Uterus (tissue), 4 donors: ENCODE results near the gene MAN1B1. TPM values are rescaled to one million over a fixed set of nuclear protein-coding genes. Genes with fewer than 3 reads are reported as not detected.

Source experiments
- DNase-seq, 2 donors: peaks; one replicate each; pipeline ENCODE4 v3.0.0-alpha.2; 2019 to 2020
- H3K27ac ChIP-seq, 2 donors: fragments of 200-600 bp; sonication (generic); 1 replicate in 1 of 2; 2 replicates in 1 of 2; pipeline ENCODE4 v1.5.1; 2016 to 2018
- H3K27me3 ChIP-seq, 2 donors: fragments of 200-600 bp; sonication (generic); one replicate each; pipeline ENCODE4 v1.5.1; 2018 to 2019; ENCODE audit warnings: control low read depth in 1 of 2
- H3K36me3 ChIP-seq, 2 donors: fragments of 200-600 bp; sonication (generic); one replicate each; pipeline ENCODE4 v1.5.1; 2019; ENCODE audit warnings: control low read depth in 1 of 2
- H3K4me1 ChIP-seq, 2 donors: fragments of 200-600 bp; sonication (generic); one replicate each; pipeline ENCODE4 v1.5.1; 2018 to 2019; ENCODE audit warnings: control low read depth in 1 of 2
- H3K4me3 ChIP-seq, 2 donors: fragments of 200-600 bp; sonication (generic); 1 replicate in 1 of 2; 2 replicates in 1 of 2; pipeline ENCODE4 v1.5.1; 2018 to 2019; ENCODE audit warnings: mild to moderate bottlenecking in 1 of 2
- H3K9me3 ChIP-seq, 2 donors: fragments of 200-600 bp; sonication (generic); one replicate each; pipeline ENCODE4 v1.5.1; 2019; ENCODE audit warnings: control low read depth in 1 of 2
- POLR2A ChIP-seq, 2 donors: fragments of 450-650 bp; IDR thresholded peaks; one replicate each; pipeline ENCODE4 v1.6.1; 2016; ENCODE audit warnings: antibody characterized with exemption in 2 of 2, mild to moderate bottlenecking in 1 of 2, moderate library complexity in 1 of 2
- intact Hi-C: fragments of 100-400 bp; cut with DNase I; formaldehyde crosslinking; loops from one replicate; pipeline ENCODE4 v1.15.1; 2023; ENCODE audit warnings: low total_unique reads
- small RNA-seq: library from RNA; depleted of rRNA; stranded (forward); fragments of <200 nt; gene quantifications from one replicate; pipeline ENCODE3, GENCODE V24; 2016
- total RNA-seq, 4 donors: library from RNA; depleted of rRNA in 3 of 4; stranded (reverse); fragments of >200 nt in 3 of 4; gene quantifications; one replicate each; pipeline versions ENCODE4 v1.1.0 to v1.2.4, GENCODE V29; 2014 to 2023
- TF ChIP-seq, protein P1 (sequence below), 4 experiments: fragments of 200-600 bp in 2 of 4; fragments of 450-650 bp in 2 of 4; sonication (generic) in 2 of 4; IDR thresholded peaks; one replicate each; pipeline ENCODE4 v1.5.1; 2016 to 2019; ENCODE audit warnings: antibody characterized with exemption in 4 of 4, mild to moderate bottlenecking in 2 of 4, moderate library complexity in 1 of 4
- donor health status: DM: yes; HTN: yes; CAD: no.

Gene MAN1B1
- total RNA-seq, 4 donors from 2014 or later: 32.9 to 65.0 (median 47.5) TPM

DNA sequence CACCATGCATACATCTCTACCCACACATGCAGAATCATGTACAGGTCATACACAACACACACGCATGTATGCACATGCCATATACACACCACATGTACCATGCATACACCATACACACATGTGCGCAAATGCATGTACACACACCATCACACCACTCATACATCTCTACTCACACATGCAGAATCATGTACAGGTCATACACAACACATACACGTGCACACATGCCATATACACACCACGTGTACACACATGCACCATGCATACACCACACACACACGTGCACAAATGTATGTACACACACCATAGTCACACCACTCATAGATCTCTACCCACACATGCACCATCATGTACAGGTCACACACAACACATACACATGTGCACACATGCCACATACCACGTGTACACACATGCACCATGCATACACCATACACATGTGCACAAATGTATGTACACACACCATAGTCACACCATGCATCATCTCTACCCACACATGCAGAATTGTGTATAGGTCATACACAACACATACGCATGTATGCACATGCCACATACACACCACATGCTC is 66.1 kb downstream of the MAN1B1 start:
- Histone ChIP-seq H3K4me1 (no peaks in the 10 kb centered on the region), H3K27ac (no peak overlapping the region), H3K27me3 (peaks cover 4 to 17% of the 10 kb centered on the region in 2 donors), H3K9me3 (no peaks in the 10 kb centered on the region), H3K36me3 (no peaks in the 10 kb centered on the region), H3K4me3 (no peak overlapping the region)
- intact Hi-C loops: no loop called here
- TF ChIP-seq, protein P1, sequence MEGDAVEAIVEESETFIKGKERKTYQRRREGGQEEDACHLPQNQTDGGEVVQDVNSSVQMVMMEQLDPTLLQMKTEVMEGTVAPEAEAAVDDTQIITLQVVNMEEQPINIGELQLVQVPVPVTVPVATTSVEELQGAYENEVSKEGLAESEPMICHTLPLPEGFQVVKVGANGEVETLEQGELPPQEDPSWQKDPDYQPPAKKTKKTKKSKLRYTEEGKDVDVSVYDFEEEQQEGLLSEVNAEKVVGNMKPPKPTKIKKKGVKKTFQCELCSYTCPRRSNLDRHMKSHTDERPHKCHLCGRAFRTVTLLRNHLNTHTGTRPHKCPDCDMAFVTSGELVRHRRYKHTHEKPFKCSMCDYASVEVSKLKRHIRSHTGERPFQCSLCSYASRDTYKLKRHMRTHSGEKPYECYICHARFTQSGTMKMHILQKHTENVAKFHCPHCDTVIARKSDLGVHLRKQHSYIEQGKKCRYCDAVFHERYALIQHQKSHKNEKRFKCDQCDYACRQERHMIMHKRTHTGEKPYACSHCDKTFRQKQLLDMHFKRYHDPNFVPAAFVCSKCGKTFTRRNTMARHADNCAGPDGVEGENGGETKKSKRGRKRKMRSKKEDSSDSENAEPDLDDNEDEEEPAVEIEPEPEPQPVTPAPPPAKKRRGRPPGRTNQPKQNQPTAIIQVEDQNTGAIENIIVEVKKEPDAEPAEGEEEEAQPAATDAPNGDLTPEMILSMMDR (IDR thresholded peaks at IDR 0.05): no peak
- no peak for DNase-seq

DNA sequence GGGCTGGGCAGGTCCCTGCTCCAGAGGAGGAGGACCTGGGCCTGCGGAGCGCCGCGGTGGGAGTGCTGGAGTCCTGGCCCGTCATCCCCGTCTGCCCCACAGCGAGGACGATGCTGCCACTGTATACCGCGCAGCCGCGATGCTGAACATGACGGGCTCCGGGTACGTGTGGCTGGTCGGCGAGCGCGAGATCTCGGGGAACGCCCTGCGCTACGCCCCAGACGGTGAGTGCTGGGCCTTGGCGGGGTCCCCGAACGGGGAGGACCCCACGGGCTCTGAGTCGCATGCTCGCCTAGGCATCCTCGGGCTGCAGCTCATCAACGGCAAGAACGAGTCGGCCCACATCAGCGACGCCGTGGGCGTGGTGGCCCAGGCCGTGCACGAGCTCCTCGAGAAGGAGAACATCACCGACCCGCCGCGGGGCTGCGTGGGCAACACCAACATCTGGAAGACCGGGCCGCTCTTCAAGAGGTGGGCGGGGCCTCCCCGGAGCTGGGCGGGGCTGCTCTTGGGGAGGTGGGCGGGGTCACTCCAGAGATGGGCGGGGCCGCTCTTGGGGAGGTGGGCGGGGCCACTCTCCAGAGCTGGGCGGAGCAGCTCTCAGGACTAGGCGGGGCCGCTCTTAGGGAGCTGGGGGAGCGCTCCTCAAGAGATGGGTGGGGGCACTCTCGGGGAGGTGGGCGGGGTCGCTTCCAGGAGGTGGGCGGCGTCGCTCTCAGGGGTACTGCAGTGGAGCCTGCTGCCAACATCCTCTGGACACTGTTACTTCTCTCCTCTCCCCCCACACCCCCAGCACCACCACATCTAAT is 70.0 kb downstream of the MAN1B1 start:
- H3K9me3 ChIP-seq: no peaks in the 10 kb centered on the region
- DNase-seq: no peak
- H3K36me3 ChIP-seq: no peaks in the 10 kb centered on the region
- TF ChIP-seq, protein P1 (IDR thresholded peaks at IDR 0.05): no peak
- no peak for TF ChIP-seq POLR2A (IDR thresholded peaks at IDR 0.05)
- peaks cover 0 to 4% of the 10 kb centered on the region in 2 donors for H3K4me1 ChIP-seq
- no peak overlapping the region for H3K4me3 ChIP-seq
- H3K27me3 ChIP-seq: peaks cover 16 to 44% of the 10 kb centered on the region in 2 donors
- no peak overlapping the region for H3K27ac ChIP-seq
- intact Hi-C loops: no loop called here

DNA sequence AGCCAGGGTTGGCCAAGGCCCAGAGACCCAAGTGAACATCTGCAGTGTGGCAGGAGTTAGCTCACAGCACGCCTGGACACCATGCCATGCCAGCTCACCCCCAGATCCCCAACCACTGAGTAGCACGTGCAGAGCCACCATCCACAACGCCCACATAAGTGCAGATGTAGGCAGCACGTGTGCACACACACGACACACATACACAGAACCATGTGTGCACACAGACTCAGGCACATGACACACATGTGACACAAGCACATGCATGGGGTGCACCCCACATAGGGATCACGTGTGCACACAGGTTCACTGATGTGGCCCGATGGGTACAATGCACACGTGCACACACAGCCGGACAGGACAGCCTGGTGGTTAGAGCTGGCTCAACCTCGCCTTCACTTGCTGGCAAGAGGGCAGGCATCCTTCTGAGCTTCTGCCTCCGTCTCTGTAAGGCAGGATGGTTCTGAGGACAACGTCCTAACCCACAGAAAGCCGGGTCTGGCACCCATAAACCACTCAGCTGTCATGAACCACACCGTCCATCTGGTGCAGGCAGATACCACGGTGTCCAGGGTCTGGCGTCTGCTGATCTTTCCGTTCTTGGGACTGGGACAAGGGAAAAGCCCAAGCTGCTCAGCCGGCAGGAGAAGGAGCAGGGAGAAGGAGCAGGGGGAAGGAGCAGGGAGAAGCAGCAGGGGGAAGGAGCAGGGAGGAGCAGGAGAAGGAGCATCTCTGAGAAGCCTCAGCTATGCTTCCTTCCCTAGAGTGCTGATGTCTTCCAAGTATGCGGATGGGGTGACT is 71.0 kb downstream of the MAN1B1 start:
- intact Hi-C loops: no loop called here
- no peak overlapping the region for H3K27ac ChIP-seq
- DNase-seq: no peak

DNA sequence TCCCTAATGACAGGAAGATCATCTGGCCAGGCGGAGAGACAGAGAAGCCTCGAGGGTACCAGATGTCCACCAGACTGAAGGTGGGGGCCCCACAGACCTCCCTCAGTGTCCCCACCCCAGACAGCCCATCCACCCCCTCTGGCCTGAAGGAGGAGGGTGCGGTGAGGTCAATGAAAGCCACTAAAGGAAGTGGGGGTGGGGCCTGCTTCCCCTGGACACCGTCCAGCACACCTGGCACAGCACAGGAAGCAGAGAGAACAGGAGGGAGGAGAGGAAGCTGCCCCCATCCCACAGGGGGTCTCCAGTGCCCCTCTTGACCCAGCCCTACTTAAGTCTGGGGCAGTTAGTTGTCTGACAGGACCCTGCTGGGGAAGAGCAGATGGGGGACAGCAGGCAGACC is 71.8 kb downstream of the MAN1B1 start:
- Histone ChIP-seq H3K27me3 (peaks cover 33 to 62% of the 10 kb centered on the region in 2 donors), H3K27ac (no peak overlapping the region), H3K9me3 (no peaks in the 10 kb centered on the region), H3K36me3 (no peaks in the 10 kb centered on the region), H3K4me1 (peaks cover 0 to 17% of the 10 kb centered on the region in 2 donors), H3K4me3 (no peak overlapping the region)
- no peak for DNase-seq
- TF ChIP-seq, protein P1 (IDR thresholded peaks at IDR 0.05): no peak
- no peak for TF ChIP-seq POLR2A (IDR thresholded peaks at IDR 0.05)
- intact Hi-C loops: no loop called here

More for the DNA sequence above, 71.0 kb downstream of the MAN1B1 start:
- Histone ChIP-seq H3K27me3 (peaks cover 25 to 53% of the 10 kb centered on the region in 2 donors), H3K4me3 (no peak overlapping the region), H3K36me3 (no peaks in the 10 kb centered on the region), H3K4me1 (peaks cover 0 to 15% of the 10 kb centered on the region in 2 donors), H3K9me3 (no peaks in the 10 kb centered on the region)
- no peak for TF ChIP-seq POLR2A (IDR thresholded peaks at IDR 0.05)
- TF ChIP-seq, protein P1 (IDR thresholded peaks at IDR 0.05): no peak

Small RNA genes lying within 50 kb of the gene (small RNA-seq; reads per million reads assigned to genes)
- gene RF00153: not detected

Other genes starting within 250 kb of the MAN1B1 start
- gene AJM1, start 244.5 kb upstream of the MAN1B1 start, total RNA-seq: 1 to 10 TPM in 3 of 4 donors, not detected in 1; 1.3 to 3.6 (median 3.6) TPM
- gene PHPT1, start 237.6 kb upstream of the MAN1B1 start, total RNA-seq: 10 to 100 TPM; 12.4 to 55.5 (median 31.4) TPM
- gene MAMDC4, start 234.6 kb upstream of the MAN1B1 start, total RNA-seq: 1 to 10 TPM in 2 of 4 donors, under 1 TPM in 1, not detected in 1; 0.26 to 4.3 (median 4.2) TPM
- 100 to 1,000 TPM in 3 of 4 donors, 10 to 100 TPM in 1; 75.6 to 244 (median 144) TPM for gene EDF1, start 220.7 kb upstream of the MAN1B1 start, total RNA-seq
- gene TRAF2, start 200.5 kb upstream of the MAN1B1 start, total RNA-seq: 10 to 100 TPM in 3 of 4 donors, under 1 TPM in 1; 0.88 to 22.1 (median 11.9) TPM
- gene FBXW5, start 142.2 kb upstream of the MAN1B1 start, total RNA-seq: 100 to 1,000 TPM in 1 of 4 donors, 10 to 100 TPM in 3; 67.4 to 111 (median 75.3) TPM
- not detected for gene C8G, start 141.7 kb upstream of the MAN1B1 start, total RNA-seq
- 10 to 100 TPM in 2 of 4 donors, 1 to 10 TPM in 1, not detected in 1; 5.4 to 43.2 (median 10.3) TPM for gene LCN12, start 134.7 kb upstream of the MAN1B1 start, total RNA-seq
- 100 to 1,000 TPM in 1 of 4 donors, 10 to 100 TPM in 3; 13.5 to 116 (median 58.8) TPM for gene PTGDS, start 109.5 kb upstream of the MAN1B1 start, total RNA-seq
- 1 to 10 TPM in 1 of 4 donors, under 1 TPM in 3; under 0.01 to 6.9 (median 0.54) TPM for gene LCNL1, start 104.0 kb upstream of the MAN1B1 start, total RNA-seq
- gene PAXX, start 94.6 kb upstream of the MAN1B1 start, total RNA-seq: 10 to 100 TPM; 14.2 to 39.5 (median 18.8) TPM
- gene CLIC3, start 90.4 kb upstream of the MAN1B1 start, total RNA-seq: 1 to 10 TPM in 2 of 4 donors, not detected in 2; 1.5 TPM
- gene ABCA2, start 58.7 kb upstream of the MAN1B1 start, total RNA-seq: 10 to 100 TPM; 24.8 to 36.9 (median 26.1) TPM
- gene FUT7, start 54.9 kb upstream of the MAN1B1 start, total RNA-seq: not detected
- gene NPDC1, start 40.8 kb upstream of the MAN1B1 start, total RNA-seq: 100 to 1,000 TPM in 1 of 4 donors, 10 to 100 TPM in 3; 25.2 to 221 (median 59.2) TPM
- gene ENTPD2, start 32.9 kb upstream of the MAN1B1 start, total RNA-seq: 10 to 100 TPM in 1 of 4 donors, 1 to 10 TPM in 1, not detected in 2; 2.4 to 11.5 TPM
- gene SAPCD2, start 16.4 kb upstream of the MAN1B1 start, total RNA-seq: 1 to 10 TPM in 2 of 4 donors, under 1 TPM in 1, not detected in 1; 0.15 to 5.9 (median 1.0) TPM
- 10 to 100 TPM in 1 of 4 donors, 1 to 10 TPM in 2, under 1 TPM in 1; 0.51 to 13.8 (median 5.3) TPM for gene UAP1L1, start 9.5 kb upstream of the MAN1B1 start, total RNA-seq
- gene DPP7, start 27.7 kb downstream of the MAN1B1 start, total RNA-seq: 100 to 1,000 TPM in 1 of 4 donors, 10 to 100 TPM in 3; 23.2 to 100 (median 76.8) TPM
- gene GRIN1, start 52.2 kb downstream of the MAN1B1 start, total RNA-seq: not detected
- gene LRRC26, start 83.1 kb downstream of the MAN1B1 start, total RNA-seq: under 1 TPM in 1 of 4 donors, not detected in 3; 0.29 TPM
- gene TMEM210, start 85.1 kb downstream of the MAN1B1 start, total RNA-seq: not detected
- gene ANAPC2, start 101.6 kb downstream of the MAN1B1 start, total RNA-seq: 10 to 100 TPM in 3 of 4 donors, 1 to 10 TPM in 1; 6.7 to 65.6 (median 24.9) TPM
- 10 to 100 TPM; 17.1 to 47.1 (median 40.6) TPM for gene SSNA1, start 101.7 kb downstream of the MAN1B1 start, total RNA-seq
- 10 to 100 TPM in 1 of 4 donors, 1 to 10 TPM in 2, under 1 TPM in 1; 0.29 to 17.1 (median 5.5) TPM for gene TPRN, start 113.8 kb downstream of the MAN1B1 start, total RNA-seq
- gene TMEM203, start 118.7 kb downstream of the MAN1B1 start, total RNA-seq: 10 to 100 TPM; 33.2 to 53.3 (median 38.7) TPM
- 10 to 100 TPM in 1 of 4 donors, 1 to 10 TPM in 1, not detected in 2; 4.5 to 14.9 TPM for gene NDOR1, start 118.7 kb downstream of the MAN1B1 start, total RNA-seq
- 1 to 10 TPM in 1 of 4 donors, not detected in 3; 3.7 TPM for gene RNF208, start 135.3 kb downstream of the MAN1B1 start, total RNA-seq
- gene CYSRT1, start 138.2 kb downstream of the MAN1B1 start, total RNA-seq: under 1 TPM in 1 of 4 donors, not detected in 3; 0.34 TPM
- under 1 TPM in 1 of 4 donors, not detected in 3; 0.21 TPM for gene RNF224, start 140.5 kb downstream of the MAN1B1 start, total RNA-seq
- under 1 TPM in 1 of 4 donors, not detected in 3; 0.48 TPM for gene SLC34A3, start 143.9 kb downstream of the MAN1B1 start, total RNA-seq
- 100 to 1,000 TPM in 3 of 4 donors, 10 to 100 TPM in 1; 91.5 to 174 (median 139) TPM for gene TUBB4B, start 154.3 kb downstream of the MAN1B1 start, total RNA-seq
- not detected for gene STPG3, start 164.3 kb downstream of the MAN1B1 start, total RNA-seq
- 10 to 100 TPM; 17.1 to 46.5 (median 43.2) TPM for gene NELFB, start 168.3 kb downstream of the MAN1B1 start, total RNA-seq
- 10 to 100 TPM in 3 of 4 donors, 1 to 10 TPM in 1; 2.6 to 12.7 (median 11.5) TPM for gene TOR4A, start 190.7 kb downstream of the MAN1B1 start, total RNA-seq
- 10 to 100 TPM in 2 of 4 donors, 1 to 10 TPM in 1, under 1 TPM in 1; 0.29 to 16.5 (median 11.4) TPM for gene NRARP, start 215.3 kb downstream of the MAN1B1 start, total RNA-seq